ENCODE data around the gene THAP11.

Gene THAP11

GRCh38 chr16:67841816-67842508, at the start of gene THAP11:
Gene THAP11 (plus strand): TSS chr16:67842320. CDS start chr16:67842555, 235 bp downstream.
- peak; percentile 95 for DNase-seq

DNA sequence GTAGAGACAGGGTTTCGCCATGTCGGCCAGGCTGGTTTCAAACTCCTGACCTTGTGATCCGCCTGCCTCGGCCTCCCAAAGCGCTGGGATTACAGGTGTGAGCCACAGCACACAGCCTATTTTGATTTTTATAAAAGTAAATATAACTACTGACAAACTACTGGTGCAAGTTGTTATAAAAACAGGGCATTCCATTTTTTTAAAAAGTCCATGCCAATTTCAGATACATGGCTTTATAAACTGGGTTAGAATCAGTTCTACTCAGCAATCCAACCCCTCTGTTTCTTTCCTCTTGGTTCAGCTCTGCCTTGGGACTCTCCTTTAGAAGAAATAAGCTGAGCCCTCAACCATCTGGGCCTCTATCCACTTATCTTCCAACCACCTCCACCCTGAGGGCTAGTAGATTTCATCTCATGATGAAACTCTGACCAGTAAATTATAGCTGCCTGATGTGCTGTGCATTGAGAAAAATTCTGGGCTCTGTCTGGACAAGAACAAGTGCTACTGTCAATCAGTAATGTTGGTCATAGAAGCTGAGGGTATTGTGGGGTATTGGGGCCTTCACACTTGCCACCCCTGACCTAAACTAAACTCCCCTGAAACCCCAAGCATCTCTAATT, 45.9 kb upstream of the THAP11 start:
- DNase-seq, result no peak

DNA sequence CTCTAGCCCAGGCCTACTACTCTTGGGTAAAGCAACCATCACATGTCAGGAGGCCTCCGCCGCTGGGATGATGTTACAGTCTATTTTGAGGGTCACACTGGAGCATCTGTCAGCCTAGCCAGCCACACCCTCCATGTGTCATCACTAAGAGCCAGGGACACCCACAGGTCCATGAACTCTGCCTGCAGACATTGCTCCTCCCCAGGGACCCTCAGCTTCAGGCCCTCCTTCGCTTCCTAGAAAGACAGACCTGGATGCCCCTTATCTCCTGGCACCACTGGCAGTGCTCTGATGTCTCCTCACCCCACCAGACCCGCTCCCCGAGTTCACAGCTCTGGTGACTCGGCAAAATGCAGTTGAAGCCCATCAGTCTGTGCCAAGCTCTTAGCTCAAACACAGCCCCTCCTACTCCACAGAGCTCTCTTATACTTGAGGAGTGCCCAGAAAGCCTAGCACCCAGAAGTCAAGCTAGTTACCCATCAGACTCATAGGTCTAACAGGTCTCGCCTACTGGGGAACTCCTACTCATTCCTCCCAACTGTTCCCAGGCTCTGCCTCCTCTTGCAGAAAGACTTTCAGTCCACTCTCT, 41.7 kb upstream of the THAP11 start:
- no peak for DNase-seq

GRCh38 chr16:67801241-67801640, 40.9 kb upstream of the THAP11 start:
- no peak for DNase-seq

- DNase-seq, result peak in 1 of 2 donors; percentile 24
These were observed 40.2 kb upstream of the THAP11 start for GRCh38 chr16:67801883-67802282.

GRCh38 chr16:67803894-67804293, 38.2 kb upstream of the THAP11 start:
- no peak for DNase-seq

DNA sequence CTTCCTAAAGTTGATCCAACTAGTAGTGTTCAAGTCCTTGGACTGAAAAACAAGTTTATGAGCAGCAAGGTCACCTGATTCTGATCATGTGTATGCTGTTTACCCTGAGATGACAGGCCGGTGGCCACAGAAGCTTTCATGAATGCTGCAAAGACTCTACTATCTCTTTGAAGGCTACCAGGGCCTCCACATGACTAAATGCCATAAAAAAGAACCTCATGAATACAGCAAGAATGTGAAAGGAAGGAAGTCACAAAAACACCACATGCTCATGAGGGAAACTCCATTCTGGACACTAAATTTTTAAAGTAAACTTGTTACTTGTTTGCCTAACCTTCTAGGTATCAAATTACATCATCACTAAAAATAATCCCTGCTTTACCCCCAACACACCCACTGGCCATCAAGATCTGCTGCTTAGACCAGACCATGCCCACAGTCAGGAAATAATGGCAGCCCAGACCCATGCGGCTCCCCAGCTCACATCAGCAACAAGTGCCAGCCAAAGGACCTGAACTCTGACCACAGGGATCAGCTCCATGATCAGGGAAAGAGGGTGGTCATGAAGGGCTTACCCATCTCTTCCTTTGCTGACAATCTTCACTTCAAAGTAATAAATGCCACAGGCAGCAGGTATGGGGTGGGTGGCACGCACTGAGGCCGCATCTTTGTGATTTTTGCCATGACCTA, 37.1 kb upstream of the THAP11 start:
- no peak for DNase-seq

- DNase-seq, result peak in 1 of 2 donors; percentile 26
These were observed 36.2 kb upstream of the THAP11 start for GRCh38 chr16:67805718-67806427.

DNA sequence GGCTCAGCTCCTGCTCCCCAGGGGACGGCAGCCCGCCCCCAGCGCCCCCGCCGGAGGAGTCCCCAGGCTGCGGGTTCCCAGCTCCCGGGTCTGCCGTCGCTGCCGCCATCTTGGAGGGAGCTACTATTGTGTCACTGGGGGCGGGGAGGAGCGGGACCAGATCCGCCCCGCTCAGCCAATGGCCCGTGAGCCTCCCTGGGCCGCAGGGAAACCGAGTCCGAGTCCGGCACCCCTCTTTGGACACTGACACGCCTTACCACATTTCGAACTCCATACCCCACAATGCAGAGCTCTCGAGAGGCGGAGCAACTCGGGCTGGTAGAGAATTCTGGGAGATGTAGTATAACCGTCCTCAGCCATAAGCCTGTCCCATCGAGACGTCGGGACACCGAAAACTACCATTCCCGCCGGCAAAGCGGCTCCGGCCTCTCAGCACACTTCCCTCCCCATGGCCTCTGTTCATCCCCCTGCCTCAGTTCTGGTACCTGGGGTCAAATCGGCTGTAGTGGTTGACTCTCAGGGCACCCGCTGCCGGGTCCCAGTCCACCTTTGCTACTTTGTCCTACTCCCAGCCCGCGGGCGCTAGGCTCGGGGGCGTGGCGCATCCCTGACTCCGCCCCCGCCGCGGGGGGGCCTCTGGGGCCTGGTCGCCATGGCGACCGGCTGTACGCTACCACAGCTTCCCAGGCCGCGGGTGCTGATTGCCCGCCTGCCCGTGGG, 35.5 kb upstream of the THAP11 start, which contains the start of the genes RANBP10 and TSNAXIP1:
RANBP10 (minus strand) TSS at position 133 of the 720 bp plus-strand sequence; CDS start at position 109, 24 bp downstream.
TSNAXIP1 (plus strand) TSS at position 462 of the 720 bp plus-strand sequence. CDS start 261 bp downstream, outside the sequence.
- DNase-seq, result peak; percentile 95

GRCh38 chr16:67807148-67807682, 34.9 kb upstream of the THAP11 start:
- DNase-seq, result no peak

GRCh38 chr16:67811899-67812298, 30.2 kb upstream of the THAP11 start:
- no peak for DNase-seq

DNA sequence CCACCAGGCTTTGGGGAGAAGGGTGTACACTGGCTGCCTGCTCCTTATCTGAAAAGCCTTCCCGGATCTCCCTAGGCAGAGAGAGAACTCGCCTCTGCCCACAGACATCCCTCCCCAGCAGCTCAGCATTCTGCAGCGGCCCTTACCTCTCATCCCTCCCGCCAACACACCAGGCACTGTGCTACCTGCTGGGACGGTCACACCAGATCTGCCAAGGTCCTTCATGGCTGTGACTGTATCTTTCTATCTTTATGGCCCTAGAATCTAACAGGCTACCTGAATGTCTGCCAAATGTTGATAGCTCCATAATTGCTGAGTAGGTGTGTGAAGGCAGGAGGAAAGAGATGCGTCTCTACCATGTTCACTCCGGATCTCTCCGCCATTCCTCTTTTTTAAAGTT, 27.6 kb upstream of the THAP11 start:
- no peak for DNase-seq

DNA sequence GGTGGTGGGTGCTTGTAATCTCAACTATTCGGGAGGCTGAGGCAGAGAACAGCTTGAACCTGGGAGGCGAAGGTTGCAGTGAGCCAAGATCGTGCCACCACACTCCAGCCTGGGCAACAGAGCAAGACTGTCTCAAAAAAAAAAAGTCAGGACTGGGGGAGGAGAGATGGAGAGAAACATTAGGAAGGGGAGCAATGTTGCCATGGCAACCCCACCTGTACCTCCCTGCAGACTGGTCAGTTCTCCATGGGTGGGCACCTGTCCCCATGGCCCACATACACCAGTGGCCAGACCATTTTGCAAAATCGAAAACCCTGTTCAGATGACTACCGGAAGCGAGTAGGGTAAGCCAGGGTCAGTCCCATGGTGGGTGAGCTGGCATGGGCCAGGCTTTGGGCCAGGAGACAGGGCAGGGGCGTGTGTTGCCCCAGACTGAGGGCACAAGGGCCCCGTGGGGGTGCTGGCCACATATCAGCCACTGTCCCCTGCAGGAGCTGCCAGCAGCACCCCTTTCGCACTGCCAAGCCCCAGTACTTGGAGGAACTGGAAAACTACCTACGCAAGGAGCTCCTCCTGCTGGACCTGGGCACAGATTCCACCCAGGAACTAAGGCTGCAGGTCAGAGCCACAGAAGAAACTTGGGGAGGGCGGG, 21.4 kb upstream of the THAP11 start:
- DNase-seq, result no peak

DNA sequence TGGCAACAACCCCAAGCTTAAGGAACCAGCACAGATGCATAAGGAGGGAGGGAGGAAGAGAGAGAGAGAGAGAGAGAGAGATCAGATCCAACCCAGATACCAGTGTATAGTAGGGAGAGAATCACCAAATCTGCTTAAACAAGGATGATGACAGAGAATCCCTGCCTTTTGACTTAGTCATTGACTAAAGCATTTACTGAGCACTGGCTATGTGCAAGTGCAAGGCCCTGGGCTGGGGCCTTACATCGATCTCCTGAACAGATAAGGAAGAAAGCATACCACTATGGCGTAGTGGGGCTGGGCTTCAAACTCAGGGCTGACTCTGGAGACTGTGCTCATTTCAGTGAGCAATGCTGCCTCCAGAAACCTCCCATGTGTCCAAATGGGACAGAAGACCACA, 19.6 kb upstream of the THAP11 start:
- DNase-seq, result no peak

- no peak for DNase-seq
These were observed 17.0 kb upstream of the THAP11 start for GRCh38 chr16:67825119-67825518.

GRCh38 chr16:67825906-67826305, 16.2 kb upstream of the THAP11 start:
- DNase-seq, result no peak

DNA sequence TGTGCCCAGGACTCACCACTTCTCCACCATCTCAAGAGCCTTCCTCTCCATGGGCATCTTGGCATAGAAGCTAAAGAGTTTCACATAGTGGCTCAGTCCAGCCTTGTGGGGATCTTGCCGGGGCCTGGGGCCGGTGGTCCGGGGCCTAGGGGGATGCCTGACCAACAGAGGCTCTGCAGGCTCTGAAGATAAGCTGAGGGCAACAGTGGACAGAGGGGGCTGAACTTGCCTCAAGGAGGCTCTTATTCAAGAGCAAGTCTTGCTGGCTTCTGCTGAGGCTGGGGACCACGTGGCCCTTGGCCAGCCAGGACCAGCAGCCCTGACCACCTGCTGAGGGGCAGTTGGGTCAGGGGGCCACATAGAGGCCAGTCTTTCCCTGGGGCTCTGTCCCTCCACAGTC, 13.5 kb upstream of the THAP11 start:
- no peak for DNase-seq

DNA sequence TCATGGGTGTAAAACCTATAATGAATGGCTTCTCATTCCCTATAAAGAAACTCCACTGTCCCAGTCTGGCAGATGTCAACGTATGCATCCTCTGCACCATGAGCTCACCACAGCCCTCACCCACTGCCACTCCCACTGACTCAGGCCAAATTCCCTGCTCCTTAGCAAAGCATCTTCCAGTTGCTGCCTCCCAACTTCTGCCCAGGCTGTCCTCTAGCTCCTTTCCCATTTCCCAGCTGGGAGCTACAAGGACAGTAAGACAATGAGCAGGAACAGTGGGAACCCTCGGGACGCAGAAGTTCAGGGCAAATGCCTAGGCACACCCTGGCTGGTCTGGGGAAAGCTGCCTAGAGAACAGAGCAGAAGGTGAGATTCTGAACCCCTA, 9.1 kb upstream of the THAP11 start:
- no peak for DNase-seq

DNA sequence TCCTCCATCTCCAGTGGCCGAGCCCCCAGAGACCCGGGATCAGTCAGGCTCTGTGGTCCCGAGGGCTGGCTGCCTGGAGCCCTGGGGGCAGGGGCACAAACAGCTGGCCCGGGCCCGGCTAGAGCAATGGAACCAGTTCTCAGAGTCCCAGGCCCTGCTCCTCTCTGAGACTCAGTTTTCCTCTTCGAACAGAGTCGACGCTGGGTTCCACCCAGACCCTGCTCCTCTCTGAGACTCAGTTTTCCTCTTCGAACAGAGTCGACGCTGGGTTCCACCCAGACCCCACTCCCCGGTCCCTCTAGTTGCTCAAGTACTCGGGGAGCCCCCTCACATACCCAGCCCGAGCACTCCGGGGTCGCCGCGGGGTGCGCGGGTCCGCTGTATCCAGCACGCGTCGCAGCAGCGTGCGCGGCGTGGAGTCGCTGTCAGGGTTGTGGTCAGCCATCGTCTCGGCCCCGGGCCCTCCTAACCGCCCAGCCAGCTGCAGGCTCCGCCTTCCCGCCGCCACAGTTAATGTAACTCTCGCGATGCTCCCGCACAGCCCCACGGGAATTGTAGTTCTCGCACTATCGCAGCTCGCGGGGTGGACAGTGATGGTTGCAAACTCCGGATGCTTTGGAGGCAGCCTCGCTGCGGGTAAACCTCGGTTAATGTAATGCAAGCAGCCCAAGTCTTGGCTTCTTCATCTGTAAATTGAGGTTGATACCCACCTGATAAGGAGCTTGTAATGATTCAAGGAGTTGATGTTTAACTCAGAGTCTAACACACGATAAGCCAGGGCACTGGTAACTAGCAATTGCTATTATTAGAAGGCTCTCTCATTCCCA, 8.5 kb upstream of the THAP11 start:
- peak; percentile 94 for DNase-seq

DNA sequence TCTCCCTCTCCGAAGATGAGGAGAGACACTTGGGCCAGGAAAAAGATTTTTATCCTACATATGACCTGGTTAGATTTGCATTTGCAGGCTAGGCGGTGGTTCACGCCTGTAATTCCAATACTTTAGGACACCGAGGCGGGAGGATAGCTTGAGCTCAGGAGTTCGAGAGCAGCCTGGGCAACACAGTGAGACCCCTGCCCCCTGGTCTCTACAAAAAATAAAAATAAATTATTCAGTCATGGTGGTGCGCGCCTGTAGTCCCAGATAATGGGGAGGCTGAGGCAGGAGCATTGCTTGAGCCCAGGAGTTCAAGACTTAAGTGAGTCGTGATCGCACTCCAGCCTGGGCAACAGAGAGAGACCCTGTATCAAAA, 7.9 kb upstream of the THAP11 start:
- no peak for DNase-seq
